M059J (cell line): ENCODE results near the gene PGA3. TPM values are rescaled to one million over a fixed set of nuclear protein-coding genes. Genes with fewer than 3 reads are reported as not detected.
"Not testable (repeated sequence)": the region's sequence is repeated elsewhere in the genome, so short reads cannot be mapped to it uniquely, and the experiment has no call there.

Source experiments
- DNase-seq: peaks from one replicate; pipeline ENCODE4 v3.0.0-alpha.2; 2012; ENCODE audit warnings: low read depth
- total RNA-seq: library from RNA; depleted of rRNA; stranded (reverse); fragments of >200 nt; shearing (Covaris generic); gene quantifications from 2 replicates; pipeline ENCODE4 v1.2.3, GENCODE V29; 2014; rRNA removed

Gene PGA3
- total RNA-seq, 1 experiment from 2014 or later, result not detected

DNA sequence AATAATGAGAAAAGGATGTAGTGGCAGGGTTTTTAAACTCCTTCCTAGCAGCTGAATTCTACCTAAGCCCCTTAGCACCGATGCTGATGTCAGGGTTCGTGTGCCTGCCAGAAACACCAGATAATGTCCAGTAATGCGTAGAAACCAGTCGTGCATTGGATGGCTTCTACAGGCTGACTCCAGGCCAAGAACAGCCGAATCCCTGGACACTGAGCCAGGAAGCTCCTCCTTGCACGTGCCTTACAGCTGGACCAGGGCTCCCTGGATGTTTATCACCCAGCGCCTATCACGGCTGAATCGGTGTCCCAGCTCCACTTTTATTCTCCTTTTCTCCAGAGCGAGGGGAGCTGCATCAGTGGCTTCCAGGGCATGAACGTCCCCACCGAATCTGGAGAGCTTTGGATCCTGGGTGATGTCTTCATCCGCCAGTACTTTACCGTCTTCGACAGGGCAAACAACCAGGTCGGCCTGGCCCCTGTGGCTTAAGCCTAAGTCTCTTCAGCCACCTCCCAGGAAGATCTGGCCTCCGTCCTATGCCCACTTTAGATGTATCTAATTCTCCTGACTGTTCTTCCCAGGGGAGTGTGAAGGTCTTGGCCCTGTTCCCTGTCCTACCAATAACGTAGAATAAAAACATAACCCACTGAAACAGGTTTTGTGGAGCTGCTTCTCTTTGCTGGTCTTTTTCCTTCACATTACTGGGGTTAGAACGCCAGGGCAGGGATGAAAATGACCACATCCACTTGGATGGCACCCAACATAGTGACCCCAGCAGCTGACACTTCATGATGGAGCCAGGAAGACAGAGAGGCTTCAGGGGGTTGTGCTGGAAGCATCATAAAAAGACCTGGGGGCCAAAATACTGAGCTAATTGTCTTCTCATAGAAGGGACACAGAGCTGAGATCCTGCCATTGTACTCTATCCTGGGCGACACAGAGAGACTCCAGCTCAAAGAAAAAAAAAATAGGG lies 47.8 kb downstream of the PGA3 start:
- DNase-seq, result not testable (repeated sequence)

DNA sequence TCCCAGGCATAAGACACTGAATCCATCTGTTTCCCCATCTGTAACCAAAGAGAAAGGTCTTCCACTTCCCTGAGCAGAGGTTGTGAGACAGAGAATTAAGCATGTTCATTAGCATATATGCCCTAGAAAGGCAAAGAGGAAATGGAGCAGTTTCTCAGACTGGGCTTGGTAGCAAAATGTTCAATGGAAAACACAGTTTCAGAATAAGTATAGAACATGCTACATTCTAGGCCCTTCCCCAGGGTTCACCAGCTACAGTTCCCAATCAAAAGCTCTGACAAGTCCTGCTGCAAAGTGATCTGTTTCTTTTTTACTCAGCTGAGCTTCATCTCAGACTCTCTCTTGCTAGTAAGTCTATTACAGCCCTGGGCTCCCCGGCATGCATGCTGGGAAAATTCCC lies 49.0 kb downstream of the PGA3 start:
- DNase-seq, result not testable (repeated sequence)

DNA sequence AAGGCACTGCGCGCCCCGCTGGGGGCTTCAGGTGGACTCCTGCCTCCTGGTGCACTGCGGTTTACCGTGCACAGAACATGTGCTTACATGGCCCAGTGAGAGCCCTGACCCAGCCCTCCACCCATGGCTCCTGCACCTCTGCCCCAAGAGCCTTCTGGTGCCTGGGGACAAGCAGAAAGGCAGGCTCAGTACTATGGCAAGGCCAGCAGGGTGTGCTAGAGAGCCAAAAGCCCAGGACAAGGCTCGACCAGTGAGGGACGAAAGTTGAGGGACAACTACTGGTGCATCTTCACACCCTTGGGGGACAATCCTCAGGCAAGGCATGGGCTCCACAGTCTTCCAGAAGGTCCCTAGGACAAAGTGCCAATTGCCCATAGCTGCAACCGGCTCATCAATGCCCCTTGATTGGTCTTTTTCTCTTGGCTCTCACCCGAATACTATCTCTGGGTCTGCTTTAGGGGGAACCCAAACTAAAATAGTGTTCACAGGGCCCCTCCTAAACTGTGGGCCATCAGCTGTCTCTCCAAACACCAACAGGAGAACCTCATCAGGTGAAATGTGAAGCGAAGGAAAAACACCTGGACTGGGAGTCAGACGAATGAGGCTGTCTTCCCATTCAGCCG lies 51.2 kb downstream of the PGA3 start:
- peak; percentile 55 for DNase-seq

GRCh38 chr11:61256710-61257482 lies 53.6 kb downstream of the PGA3 start:
- DNase-seq, result no peak

GRCh38 chr11:61258546-61258945 lies 55.2 kb downstream of the PGA3 start:
- DNase-seq, result no peak

GRCh38 chr11:61259363-61259762 lies 56.0 kb downstream of the PGA3 start:
- no peak for DNase-seq

Other genes starting within 250 kb of the PGA3 start
- 0.10 TPM in 1 of 2 replicates, not detected in the other for gene CD6, start 231.8 kb upstream of the PGA3 start, total RNA-seq
- not detected in 2 replicates for gene CD5, start 101.0 kb upstream of the PGA3 start, total RNA-seq
- 8.0 and 15.1 TPM in 2 replicates for gene VPS37C, start 42.1 kb upstream of the PGA3 start, total RNA-seq
- gene PGA4, start 18.8 kb downstream of the PGA3 start, total RNA-seq, result not detected in 2 replicates
- not detected in 2 replicates for gene PGA5, start 37.7 kb downstream of the PGA3 start, total RNA-seq
- not detected in 2 replicates for gene VWCE, start 91.8 kb downstream of the PGA3 start, total RNA-seq
- gene DDB1, start 129.6 kb downstream of the PGA3 start, total RNA-seq, result 116 and 209 TPM in 2 replicates
- gene TKFC, start 129.7 kb downstream of the PGA3 start, total RNA-seq, result 7.8 and 10.9 TPM in 2 replicates
- gene CYB561A3, start 158.4 kb downstream of the PGA3 start, total RNA-seq, result 35.5 and 39.4 TPM in 2 replicates
- gene TMEM138, start 158.9 kb downstream of the PGA3 start, total RNA-seq, result 44.4 and 67.3 TPM in 2 replicates
- 25.1 and 38.4 TPM in 2 replicates for gene TMEM216, start 189.1 kb downstream of the PGA3 start, total RNA-seq
- 53.8 and 59.7 TPM in 2 replicates for gene CPSF7, start 226.5 kb downstream of the PGA3 start, total RNA-seq
- gene SDHAF2, start 226.6 kb downstream of the PGA3 start, total RNA-seq, result 39.9 and 99.0 TPM in 2 replicates